HFFc6 (cell line): ENCODE data around the gene PID1. TPM values are rescaled to one million over a fixed set of nuclear protein-coding genes. Genes with fewer than 3 reads are reported as not detected.

ENCODE experiments used
- DNase-seq: peaks from one replicate; pipeline ENCODE4 v3.0.0-alpha.2; 2018
- H3K27ac Mint-ChIP-seq: 2 replicates; pipeline ENCODE4 v1.8.0; 2020; ENCODE audit warnings: mild to moderate bottlenecking, mixed read lengths
- H3K27me3 Mint-ChIP-seq: 2 replicates; pipeline ENCODE4 v1.8.0; 2021; ENCODE audit warnings: mild to moderate bottlenecking, moderate library complexity, mixed read lengths; ENCODE audit not compliant: insufficient read depth
- H3K36me3 Mint-ChIP-seq: 2 replicates; pipeline ENCODE4 v1.8.0; 2021; ENCODE audit warnings: low read depth, mixed read lengths
- H3K4me1 Mint-ChIP-seq: 2 replicates; pipeline ENCODE4 v1.8.0; 2020; ENCODE audit warnings: low read depth, mixed read lengths
- H3K4me3 Mint-ChIP-seq: 2 replicates; pipeline ENCODE4 v1.8.0; 2020; ENCODE audit warnings: mild to moderate bottlenecking, moderate library complexity, mixed read lengths
- H3K9me3 Mint-ChIP-seq: 2 replicates; pipeline ENCODE4 v1.8.0; 2020; ENCODE audit warnings: mild to moderate bottlenecking, mixed read lengths
- CTCF ChIP-seq: fragments of 200-600 bp; sonication (generic); IDR thresholded peaks from 2 replicates; pipeline ENCODE4 v1.5.0; 2021; ENCODE audit warnings: antibody characterized with exemption, mild to moderate bottlenecking
- total RNA-seq, 6 experiments: library from RNA; stranded (reverse); fragmentation: NEBNext Ultra II Directional; extraction: Animal tissue kit (Norgen Biotek cat#: 25700); gene quantifications; 2 replicates in 1 of 6; 3 replicates in 5 of 6; pipeline ENCODE4 v1.2.3, GENCODE V29; 2021

PID1 gene
- total RNA-seq, 6 experiments from 2014 or later, result 6.7 to 9.1 (median 8.6) TPM

- Mint-ChIP-seq H3K4me3 (no peak overlapping the region), H3K9me3 (no peaks in the 10 kb centered on the region), H3K27ac (no peak overlapping the region), H3K4me1 (no peaks in the 10 kb centered on the region), H3K27me3 (no peaks in the 10 kb centered on the region; the same call in 1 of the 2 replicates), H3K36me3 (no peaks in the 10 kb centered on the region)
- no peak for TF ChIP-seq CTCF
- DNase-seq, result no peak
These were observed 261.3 kb downstream of the PID1 start for GRCh38 chr2:229009816-229010215.

GRCh38 chr2:229003256-229003655, 267.8 kb downstream of the PID1 start:
- peaks cover 21% of the 10 kb centered on the region for H3K9me3 Mint-ChIP-seq
- peaks cover 11% of the 10 kb centered on the region for H3K36me3 Mint-ChIP-seq
- no peak for TF ChIP-seq CTCF
- H3K27me3 Mint-ChIP-seq, result no peaks in the 10 kb centered on the region; the same call in 1 of the 2 replicates
- no peak overlapping the region for H3K27ac Mint-ChIP-seq
- H3K4me1 Mint-ChIP-seq, result no peaks in the 10 kb centered on the region
- no peak for DNase-seq
- no peak overlapping the region for H3K4me3 Mint-ChIP-seq

- Mint-ChIP-seq H3K36me3 (peaks cover 13% of the 10 kb centered on the region), H3K27ac (no peak overlapping the region), H3K9me3 (peaks cover 23% of the 10 kb centered on the region), H3K27me3 (peaks cover 3% of the 10 kb centered on the region), H3K4me1 (no peaks in the 10 kb centered on the region), H3K4me3 (no peak overlapping the region)
- DNase-seq, result no peak
- TF ChIP-seq CTCF, result no peak
These were observed 269.9 kb downstream of the PID1 start for GRCh38 chr2:229001196-229001595.

GRCh38 chr2:228999326-228999725, 271.8 kb downstream of the PID1 start:
- H3K4me1 Mint-ChIP-seq, result no peaks in the 10 kb centered on the region
- H3K27ac Mint-ChIP-seq, result no peak overlapping the region
- H3K27me3 Mint-ChIP-seq, result peaks cover 5% of the 10 kb centered on the region; the same call in 1 of the 2 replicates
- no peak for DNase-seq
- no peak overlapping the region for H3K4me3 Mint-ChIP-seq
- peaks cover 13% of the 10 kb centered on the region for H3K36me3 Mint-ChIP-seq
- H3K9me3 Mint-ChIP-seq, result peaks cover 23% of the 10 kb centered on the region
- TF ChIP-seq CTCF, result no peak

GRCh38 chr2:228988786-228989185, 282.3 kb downstream of the PID1 start:
- Mint-ChIP-seq H3K36me3 (no peaks in the 10 kb centered on the region), H3K9me3 (peaks cover 7% of the 10 kb centered on the region; the same call in 1 of the 2 replicates), H3K4me1 (peaks cover 23% of the 10 kb centered on the region), H3K27me3 (no peaks in the 10 kb centered on the region), H3K4me3 (no peak overlapping the region), H3K27ac (no peak overlapping the region)
- DNase-seq, result no peak
- no peak for TF ChIP-seq CTCF
